Ovary (tissue), 3 donors: ENCODE data around the gene THADA.

ENCODE experiments used
- CTCF ChIP-seq, 3 donors: fragments of 450-650 bp in 2 of 3; fragments of 200-600 bp in 1 of 3; IDR thresholded peaks; one replicate each; pipeline versions ENCODE4 v1.5.1 to v1.8.0; 2016 to 2022; ENCODE audit warnings: antibody characterized with exemption in 3 of 3, mild to moderate bottlenecking in 1 of 3
- POLR2A ChIP-seq: fragments of 450-650 bp; IDR thresholded peaks from one replicate; pipeline ENCODE4 v1.6.1; 2017; ENCODE audit warnings: antibody characterized with exemption, mild to moderate bottlenecking, moderate library complexity
- donor health status: DM: no; HTN: no; CAD: no.

- TF ChIP-seq CTCF (IDR thresholded peaks at IDR 0.05) (no peak), POLR2A (no peak)
Observed at GRCh38 chr2:43210125-43210466, 385.7 kb downstream of the THADA start.
